GM23338 (cell line): Measurements from ENCODE around the gene C14orf180. TPM values are rescaled to one million over a fixed set of nuclear protein-coding genes. Genes with fewer than 3 reads are reported as not detected.

ENCODE experiments used
- ATAC-seq: fragments of 200-7000 bp; cut with Tn5 transposase; 3 replicates; pipeline ENCODE4 v1.9.1; 2020
- DNase-seq: peaks from one replicate; pipeline ENCODE4 v3.0.0-alpha.2; 2015; ENCODE audit warnings: low spot score
- H2AFZ ChIP-seq: fragments of 200-600 bp; sonication (generic); 2 replicates; pipeline ENCODE4 v1.8.0; 2016; ENCODE audit warnings: antibody characterized with exemption, mild to moderate bottlenecking, moderate library complexity
- H3F3A ChIP-seq: fragments of 200-600 bp; sonication (generic); replicated peaks from 2 replicates; pipeline ENCODE4 v1.8.0; 2017; ENCODE audit warnings: antibody characterized with exemption, mixed run types, low read depth
- H3K27ac ChIP-seq: fragments of 200-600 bp; sonication (generic); 2 replicates; pipeline ENCODE4 v1.6.1; 2016; ENCODE audit warnings: low read depth
- H3K27me3 ChIP-seq: fragments of 200-600 bp; sonication (generic); 2 replicates; pipeline ENCODE4 v1.8.0; 2016; ENCODE audit warnings: mild to moderate bottlenecking, mixed run types, moderate library complexity; ENCODE audit not compliant: insufficient read depth
- H3K36me3 ChIP-seq: fragments of 200-600 bp; sonication (generic); 2 replicates; pipeline ENCODE4 v1.8.0; 2016; ENCODE audit warnings: mild to moderate bottlenecking; ENCODE audit not compliant: insufficient read depth
- H3K4me1 ChIP-seq: fragments of 200-600 bp; sonication (generic); 2 replicates; pipeline ENCODE4 v1.8.0; 2016; ENCODE audit warnings: mild to moderate bottlenecking, moderate library complexity; ENCODE audit not compliant: insufficient read depth
- H3K4me2 ChIP-seq: fragments of 200-600 bp; sonication (generic); 2 replicates; pipeline ENCODE4 v1.7.1; 2017; ENCODE audit warnings: mixed run types
- H3K4me3 ChIP-seq: fragments of 200-600 bp; sonication (generic); 2 replicates; pipeline ENCODE4 v1.6.1; 2016; ENCODE audit warnings: mixed run types
- H3K79me2 ChIP-seq: fragments of 200-600 bp; sonication (generic); replicated peaks from 2 replicates; pipeline ENCODE4 v1.8.0; 2017; ENCODE audit warnings: mild to moderate bottlenecking; ENCODE audit not compliant: insufficient read depth
- H3K9me2 ChIP-seq: fragments of 200-600 bp; sonication (generic); 2 replicates; pipeline ENCODE4 v1.8.0; 2017; ENCODE audit not compliant: insufficient read depth
- H4K20me1 ChIP-seq: fragments of 200-600 bp; sonication (generic); replicated peaks from 2 replicates; pipeline ENCODE4 v1.8.0; 2017; ENCODE audit warnings: mild to moderate bottlenecking; ENCODE audit not compliant: insufficient read depth
- H3K27ac Mint-ChIP-seq: 2 replicates; pipeline ENCODE4 v1.8.0; 2020; ENCODE audit warnings: inconsistent platforms, mild to moderate bottlenecking, moderate library complexity, mixed read lengths
- H3K27me3 Mint-ChIP-seq: 3 replicates; pipeline ENCODE4 v1.8.0; 2022; ENCODE audit warnings: low read depth, mild to moderate bottlenecking, moderate library complexity, mixed read lengths, inconsistent platforms; ENCODE audit not compliant: insufficient read depth, poor library complexity
- H3K36me3 Mint-ChIP-seq: 3 replicates; pipeline ENCODE4 v1.8.0; 2021; ENCODE audit warnings: low read depth, mild to moderate bottlenecking, inconsistent platforms, moderate library complexity, mixed read lengths
- H3K4me1 Mint-ChIP-seq: 3 replicates; pipeline ENCODE4 v1.8.0; 2020; ENCODE audit warnings: mild to moderate bottlenecking, inconsistent platforms, mixed read lengths
- H3K4me3 Mint-ChIP-seq: 3 replicates; pipeline ENCODE4 v1.8.0; 2021; ENCODE audit warnings: moderate library complexity, mild to moderate bottlenecking, inconsistent platforms, mixed read lengths
- H3K9me3 Mint-ChIP-seq: 3 replicates; pipeline ENCODE4 v1.8.0; 2020; ENCODE audit warnings: moderate library complexity, mild to moderate bottlenecking, inconsistent platforms, mixed read lengths
- EZH2 ChIP-seq: fragments of 200-600 bp; sonication (generic); IDR thresholded peaks from one replicate; pipeline ENCODE4 v1.8.0; 2017; ENCODE audit warnings: antibody characterized with exemption, mild to moderate bottlenecking, low read depth; ENCODE audit not compliant: unreplicated experiment
- EZH2phosphoT487 ChIP-seq: fragments of 200-600 bp; sonication (generic); IDR thresholded peaks from one replicate; pipeline ENCODE4 v1.8.1; 2018; ENCODE audit warnings: antibody characterized with exemption; ENCODE audit not compliant: unreplicated experiment
- JUNB ChIP-seq: IDR thresholded peaks from one replicate; pipeline ENCODE4 v1.6.1; 2016; ENCODE audit warnings: antibody characterized with exemption; ENCODE audit not compliant: unreplicated experiment
- NANOG ChIP-seq: IDR thresholded peaks from 2 replicates; pipeline ENCODE4 v1.6.1; 2016; ENCODE audit warnings: antibody characterized with exemption, borderline replicate concordance
- POLR2AphosphoS5 ChIP-seq: IDR thresholded peaks from 2 replicates; pipeline ENCODE4 v1.6.1; 2016; ENCODE audit warnings: antibody characterized with exemption, low read depth
- STAT1 ChIP-seq: IDR thresholded peaks from one replicate; pipeline ENCODE4 v1.6.1; 2016; ENCODE audit warnings: antibody characterized with exemption; ENCODE audit not compliant: unreplicated experiment
- ZNF114 ChIP-seq: fragments of 250-450 bp; sonication (Bioruptor Pico); IDR thresholded peaks from 2 replicates; pipeline ENCODE4 v1.5.0; 2020; ENCODE audit warnings: mild to moderate bottlenecking, moderate library complexity
- ZNF331 ChIP-seq: fragments of 250-450 bp; sonication (Bioruptor Pico); IDR thresholded peaks from 2 replicates; pipeline ENCODE4 v1.5.0; 2020; ENCODE audit warnings: low read depth, mild to moderate bottlenecking, moderate library complexity
- ZNF462 ChIP-seq: fragments of 250-450 bp; sonication (Bioruptor Pico); IDR thresholded peaks from 2 replicates; pipeline ENCODE4 v1.5.0; 2020; ENCODE audit warnings: mild to moderate bottlenecking, moderate library complexity
- polyA plus RNA-seq: library from polyadenylated mRNA; unstranded; fragments of >200 nt; fragmentation: Nextera tagmentation; extraction: Ambion mirVana; gene quantifications from 2 replicates; pipeline ENCODE4 v1.2.1, GENCODE V29; 2016
- total RNA-seq: library from RNA; depleted of rRNA; stranded (reverse); fragments of >200 nt; shearing (Covaris generic); gene quantifications from 2 replicates; pipeline ENCODE4 v1.2.3, GENCODE V29; 2014
- TF ChIP-seq, protein P1 (sequence below): IDR thresholded peaks from one replicate; pipeline ENCODE4 v1.6.1; 2018; ENCODE audit warnings: antibody characterized with exemption; ENCODE audit not compliant: unreplicated experiment

C14orf180 gene
- total and polyA plus RNA-seq, 2 experiments from 2014 or later = not detected

- no peak for TF ChIP-seq ZNF462 (CRISPR knock-in tag)
- no peak for TF ChIP-seq STAT1
- TF ChIP-seq JUNB = no peak
Measured at GRCh38 chr14:104591506-104592291, 12.1 kb downstream of the C14orf180 start (continued).

- Histone ChIP-seq H3K79me2 (no peaks in the 10 kb centered on the region), H3K36me3 (no peaks in the 10 kb centered on the region), H3K27ac (no peak overlapping the region), H3K4me3 (no peak overlapping the region), H3K9me2 (no peaks in the 10 kb centered on the region), H3F3A (no peaks in the 10 kb centered on the region), H3K4me1 (no peaks in the 10 kb centered on the region), H3K4me2 (no peak overlapping the region), H3K27me3 (no peaks in the 10 kb centered on the region), H4K20me1 (no peaks in the 10 kb centered on the region), H2AFZ (no peak overlapping the region)
- H3K9me3 Mint-ChIP-seq = no peaks in the 10 kb centered on the region; the same call in 2 of the 3 replicates
- H3K27ac Mint-ChIP-seq = no peak overlapping the region
- H3K4me3 Mint-ChIP-seq = no peak overlapping the region
- ATAC-seq (no peak), DNase-seq (no peak)
- no peaks in the 10 kb centered on the region; the same call in 2 of the 3 replicates for H3K4me1 Mint-ChIP-seq
- no peaks in the 10 kb centered on the region; the same call in 2 of the 3 replicates for H3K36me3 Mint-ChIP-seq
- peaks cover 9% of the 10 kb centered on the region for H3K27me3 Mint-ChIP-seq
- TF ChIP-seq ZNF331 (CRISPR knock-in tag) (no peak), JUNB (no peak), EZH2phosphoT487 (no peak), ZNF114 (CRISPR knock-in tag) (no peak), NANOG (no peak), POLR2AphosphoS5 (no peak), STAT1 (no peak), EZH2 (no peak)
- TF ChIP-seq, protein P1, sequence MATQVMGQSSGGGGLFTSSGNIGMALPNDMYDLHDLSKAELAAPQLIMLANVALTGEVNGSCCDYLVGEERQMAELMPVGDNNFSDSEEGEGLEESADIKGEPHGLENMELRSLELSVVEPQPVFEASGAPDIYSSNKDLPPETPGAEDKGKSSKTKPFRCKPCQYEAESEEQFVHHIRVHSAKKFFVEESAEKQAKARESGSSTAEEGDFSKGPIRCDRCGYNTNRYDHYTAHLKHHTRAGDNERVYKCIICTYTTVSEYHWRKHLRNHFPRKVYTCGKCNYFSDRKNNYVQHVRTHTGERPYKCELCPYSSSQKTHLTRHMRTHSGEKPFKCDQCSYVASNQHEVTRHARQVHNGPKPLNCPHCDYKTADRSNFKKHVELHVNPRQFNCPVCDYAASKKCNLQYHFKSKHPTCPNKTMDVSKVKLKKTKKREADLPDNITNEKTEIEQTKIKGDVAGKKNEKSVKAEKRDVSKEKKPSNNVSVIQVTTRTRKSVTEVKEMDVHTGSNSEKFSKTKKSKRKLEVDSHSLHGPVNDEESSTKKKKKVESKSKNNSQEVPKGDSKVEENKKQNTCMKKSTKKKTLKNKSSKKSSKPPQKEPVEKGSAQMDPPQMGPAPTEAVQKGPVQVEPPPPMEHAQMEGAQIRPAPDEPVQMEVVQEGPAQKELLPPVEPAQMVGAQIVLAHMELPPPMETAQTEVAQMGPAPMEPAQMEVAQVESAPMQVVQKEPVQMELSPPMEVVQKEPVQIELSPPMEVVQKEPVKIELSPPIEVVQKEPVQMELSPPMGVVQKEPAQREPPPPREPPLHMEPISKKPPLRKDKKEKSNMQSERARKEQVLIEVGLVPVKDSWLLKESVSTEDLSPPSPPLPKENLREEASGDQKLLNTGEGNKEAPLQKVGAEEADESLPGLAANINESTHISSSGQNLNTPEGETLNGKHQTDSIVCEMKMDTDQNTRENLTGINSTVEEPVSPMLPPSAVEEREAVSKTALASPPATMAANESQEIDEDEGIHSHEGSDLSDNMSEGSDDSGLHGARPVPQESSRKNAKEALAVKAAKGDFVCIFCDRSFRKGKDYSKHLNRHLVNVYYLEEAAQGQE = no peak
Measured at GRCh38 chr14:104592292-104592672, 12.7 kb downstream of the C14orf180 start.
